Esophagus muscularis mucosa (tissue), 4 donors: ENCODE measurements around the gene ATP6V1B1. TPM values are rescaled to one million over a fixed set of nuclear protein-coding genes. Genes with fewer than 3 reads are reported as not detected.
A peak's percentile ranks its signal among the peaks of the same experiment; 100 is the strongest.

Experiments
- DNase-seq: peaks from one replicate; pipeline ENCODE4 v3.0.0-alpha.2; 2017; ENCODE audit errors: extremely low spot score
- H3K27ac ChIP-seq, 4 donors: fragments of 200-600 bp; sonication (generic); replicated peaks in 1 of 4; 1 replicate in 3 of 4; 2 replicates in 1 of 4; pipeline ENCODE4 v1.5.1; 2016 to 2019; ENCODE audit warnings: mild to moderate bottlenecking in 1 of 4
- H3K27me3 ChIP-seq, 4 donors: fragments of 200-600 bp; sonication (generic); one replicate each; pipeline versions ENCODE4 v1.5.1 to v1.6.0; 2016 to 2019
- H3K36me3 ChIP-seq, 4 donors: fragments of 200-600 bp; sonication (generic); one replicate each; pipeline ENCODE4 v1.5.1; 2016 to 2019
- H3K4me1 ChIP-seq, 4 donors: fragments of 200-600 bp; sonication (generic); one replicate each; pipeline ENCODE4 v1.5.1; 2016 to 2019
- H3K4me3 ChIP-seq, 4 donors: fragments of 200-600 bp; sonication (generic); 1 replicate in 2 of 4; 2 replicates in 2 of 4; pipeline ENCODE4 v1.5.1; 2016 to 2019; ENCODE audit warnings: mild to moderate bottlenecking in 4 of 4, moderate library complexity in 1 of 4
- H3K9me3 ChIP-seq, 4 donors: fragments of 200-600 bp; sonication (generic); 1 replicate in 3 of 4; 2 replicates in 1 of 4; pipeline ENCODE4 v1.5.1; 2016 to 2019
- CTCF ChIP-seq, 3 experiments: fragments of 200-600 bp in 2 of 3; fragments of 450-650 bp in 1 of 3; sonication (generic) in 2 of 3; IDR thresholded peaks; one replicate each; pipeline ENCODE4 v1.5.1; 2017 to 2019; ENCODE audit warnings: antibody characterized with exemption in 3 of 3, mild to moderate bottlenecking in 2 of 3, moderate library complexity in 1 of 3
- EP300 ChIP-seq: sonication (generic); formaldehyde crosslinking; IDR thresholded peaks from one replicate; pipeline ENCODE4 v1.6.1; 2017; ENCODE audit warnings: antibody characterized with exemption
- POLR2A ChIP-seq: fragments of 450-650 bp; IDR thresholded peaks from one replicate; pipeline ENCODE4 v1.6.1; 2017; ENCODE audit warnings: antibody characterized with exemption, moderate library complexity, mild to moderate bottlenecking, low read depth
- POLR2AphosphoS5 ChIP-seq, 2 donors: sonication (generic); formaldehyde crosslinking; IDR thresholded peaks; one replicate each; pipeline ENCODE4 v1.6.1; 2017; ENCODE audit warnings: antibody characterized with exemption in 2 of 2
- WGBS: methylation state at CpG from one replicate; pipeline ENCODE4 v1.1.5; 2018; 5-methylcytosine and 5-hydroxymethylcytosine counted together
- intact Hi-C: fragments of 100-400 bp; cut with DNase I; formaldehyde crosslinking; loops from one replicate; pipeline ENCODE4 v1.15.1; 2023
- total RNA-seq, 4 donors: library from RNA; depleted of rRNA; stranded (reverse); fragments of >200 nt; gene quantifications; one replicate each; pipeline versions ENCODE4 v1.1.0 to v1.2.1, GENCODE V29; 2016

ATP6V1B1 gene
- total RNA-seq, 4 donors from 2014 or later: 0.83 to 1.6 TPM; not detected in 2

- no peak for DNase-seq
- H3K4me1 ChIP-seq: peaks cover 14 to 33% (median 20%) of the 10 kb centered on the region in 4 donors
- peaks cover 3 to 96% (median 38%) of the 10 kb centered on the region in 4 donors for H3K27me3 ChIP-seq
- H3K27ac ChIP-seq: no peak overlapping the region
- no peak overlapping the region for H3K4me3 ChIP-seq
- 56% methylated on average over 25 of the region's 25 CpGs for WGBS
- intact Hi-C loops: no loop called here
- H3K9me3 ChIP-seq: no peaks in the 10 kb centered on the region
- H3K36me3 ChIP-seq: no peaks in the 10 kb centered on the region
- TF ChIP-seq EP300: no peak
- TF ChIP-seq POLR2A: no peak
- TF ChIP-seq CTCF (IDR thresholded peaks at IDR 0.05): no peak
- no peak for TF ChIP-seq POLR2AphosphoS5 (IDR thresholded peaks at IDR 0.05)
These were observed 39.5 kb upstream of the ATP6V1B1 start for GRCh38 chr2:70895998-70896764.

GRCh38 chr2:70896765-70897202, 38.9 kb upstream of the ATP6V1B1 start:
- H3K9me3 ChIP-seq: no peaks in the 10 kb centered on the region
- intact Hi-C loops: no loop called here
- H3K4me3 ChIP-seq: no peak overlapping the region
- H3K36me3 ChIP-seq: no peaks in the 10 kb centered on the region
- peaks cover 20 to 39% (median 26%) of the 10 kb centered on the region in 4 donors for H3K4me1 ChIP-seq
- no peak overlapping the region for H3K27ac ChIP-seq
- no peak for DNase-seq
- H3K27me3 ChIP-seq: peaks cover 3 to 96% (median 40%) of the 10 kb centered on the region in 4 donors
- 17% methylated on average over 16 of the region's 16 CpGs for WGBS
- TF ChIP-seq POLR2AphosphoS5 (IDR thresholded peaks at IDR 0.05) (no peak), CTCF (IDR thresholded peaks at IDR 0.05) (no peak), POLR2A (no peak), EP300 (no peak)

- TF ChIP-seq CTCF (IDR thresholded peaks at IDR 0.05): no peak
- TF ChIP-seq POLR2A: no peak
- TF ChIP-seq POLR2AphosphoS5 (IDR thresholded peaks at IDR 0.05): no peak
- H3K36me3 ChIP-seq: no peaks in the 10 kb centered on the region
- peak overlapping the region in 1 of 4 donors; percentile 8 for H3K4me3 ChIP-seq
- WGBS: 9% methylated on average over 28 of the region's 35 CpGs
- no peaks in the 10 kb centered on the region for H3K9me3 ChIP-seq
- intact Hi-C loops: no loop called here
- DNase-seq: no peak
- H3K4me1 ChIP-seq: peaks cover 25 to 41% (median 30%) of the 10 kb centered on the region in 4 donors
- no peak overlapping the region for H3K27ac ChIP-seq
- H3K27me3 ChIP-seq: peaks cover 3 to 96% (median 41%) of the 10 kb centered on the region in 4 donors
These were observed 38.3 kb upstream of the ATP6V1B1 start for GRCh38 chr2:70897203-70897976.

- Histone ChIP-seq H3K4me3 (peak overlapping the region in 1 of 4 donors; percentile 8), H3K36me3 (no peaks in the 10 kb centered on the region), H3K27me3 (peaks cover 3 to 99% (median 44%) of the 10 kb centered on the region in 4 donors), H3K9me3 (no peaks in the 10 kb centered on the region), H3K27ac (no peak overlapping the region), H3K4me1 (peaks cover 25 to 41% (median 30%) of the 10 kb centered on the region in 4 donors)
- TF ChIP-seq POLR2AphosphoS5 (IDR thresholded peaks at IDR 0.05) (no peak), CTCF (IDR thresholded peaks at IDR 0.05) (no peak), EP300 (no peak), POLR2A (no peak)
- no peak for DNase-seq
- intact Hi-C loops: no loop called here
- 32% methylated on average over 5 of the region's 5 CpGs for WGBS
These were observed 37.8 kb upstream of the ATP6V1B1 start for GRCh38 chr2:70897977-70898226.
